Smooth muscle cell (in vitro differentiated cells): ENCODE results near the gene FLT1. TPM values are rescaled to one million over a fixed set of nuclear protein-coding genes. Genes with fewer than 3 reads are reported as not detected.
A peak's percentile ranks its signal among the peaks of the same experiment; 100 is the strongest.

Source experiments
- DNase-seq: peaks from one replicate; lab custom pipeline; 2025; ENCODE audit not compliant: unreplicated experiment; lab: John Stamatoyannopoulos, UW
- H2AFZ ChIP-seq: fragments of 200-600 bp; sonication (generic); 2 replicates; pipeline ENCODE4 v1.6.0; 2016; ENCODE audit warnings: antibody characterized with exemption, low read depth, mild to moderate bottlenecking
- H3F3A ChIP-seq: fragments of 200-600 bp; sonication (generic); 2 replicates; pipeline ENCODE4 v1.6.0; 2017; ENCODE audit warnings: antibody characterized with exemption, low read depth
- H3K27ac ChIP-seq: fragments of 200-600 bp; sonication (generic); 2 replicates; pipeline ENCODE4 v1.5.1; 2016; ENCODE audit warnings: low read depth, mild to moderate bottlenecking
- H3K27me3 ChIP-seq: fragments of 200-600 bp; sonication (generic); 2 replicates; pipeline ENCODE4 v1.6.1; 2016; ENCODE audit warnings: low read depth, mild to moderate bottlenecking
- H3K36me3 ChIP-seq: fragments of 200-600 bp; sonication (generic); 2 replicates; pipeline ENCODE4 v1.5.1; 2016; ENCODE audit warnings: low read depth
- H3K4me1 ChIP-seq: fragments of 200-600 bp; sonication (generic); 2 replicates; pipeline ENCODE4 v1.5.1; 2016; ENCODE audit warnings: low read depth
- H3K4me2 ChIP-seq: fragments of 200-600 bp; sonication (generic); 2 replicates; pipeline ENCODE4 v1.6.0; 2016; ENCODE audit warnings: mild to moderate bottlenecking
- H3K4me3 ChIP-seq: fragments of 200-600 bp; sonication (generic); 2 replicates; pipeline ENCODE4 v1.5.1; 2016; ENCODE audit warnings: mild to moderate bottlenecking
- H3K79me2 ChIP-seq: fragments of 200-600 bp; sonication (generic); 2 replicates; pipeline ENCODE4 v1.6.0; 2016; ENCODE audit warnings: low read depth, mild to moderate bottlenecking
- H3K9ac ChIP-seq: fragments of 200-600 bp; sonication (generic); 2 replicates; pipeline ENCODE4 v1.6.0; 2016; ENCODE audit warnings: low read depth
- H3K9me3 ChIP-seq: fragments of 200-600 bp; sonication (generic); replicated peaks from 2 replicates; pipeline ENCODE4 v1.5.1; 2016; ENCODE audit warnings: low read depth
- H4K20me1 ChIP-seq: fragments of 200-600 bp; sonication (generic); 2 replicates; pipeline ENCODE4 v1.6.0; 2016; ENCODE audit warnings: low read depth
- CTCF ChIP-seq: fragments of 200-600 bp; sonication (generic); IDR thresholded peaks from 2 replicates; pipeline ENCODE4 v1.5.1; 2017; ENCODE audit warnings: borderline replicate concordance, mild to moderate bottlenecking, antibody characterized with exemption; ENCODE audit not compliant: insufficient read depth, poor library complexity, severe bottlenecking
- WGBS: methylation state at CpG from one replicate; pipeline ENCODE4 v1.1.7; 2016; ENCODE audit warnings: low lambda C conversion rate; 5-methylcytosine and 5-hydroxymethylcytosine counted together
- polyA plus RNA-seq: library from polyadenylated mRNA; unstranded; fragments of >200 nt; fragmentation: Nextera tagmentation; extraction: Ambion mirVana; gene quantifications from 2 replicates; pipeline ENCODE4 v1.2.1, GENCODE V29; 2016
- total RNA-seq: library from RNA; depleted of rRNA; stranded (reverse); fragments of >200 nt; gene quantifications from 2 replicates; pipeline ENCODE4 v1.2.3, GENCODE V29; 2014

The FLT1 gene
- total and polyA plus RNA-seq, 2 experiments from 2014 or later, result 495 to 738 TPM

DNA sequence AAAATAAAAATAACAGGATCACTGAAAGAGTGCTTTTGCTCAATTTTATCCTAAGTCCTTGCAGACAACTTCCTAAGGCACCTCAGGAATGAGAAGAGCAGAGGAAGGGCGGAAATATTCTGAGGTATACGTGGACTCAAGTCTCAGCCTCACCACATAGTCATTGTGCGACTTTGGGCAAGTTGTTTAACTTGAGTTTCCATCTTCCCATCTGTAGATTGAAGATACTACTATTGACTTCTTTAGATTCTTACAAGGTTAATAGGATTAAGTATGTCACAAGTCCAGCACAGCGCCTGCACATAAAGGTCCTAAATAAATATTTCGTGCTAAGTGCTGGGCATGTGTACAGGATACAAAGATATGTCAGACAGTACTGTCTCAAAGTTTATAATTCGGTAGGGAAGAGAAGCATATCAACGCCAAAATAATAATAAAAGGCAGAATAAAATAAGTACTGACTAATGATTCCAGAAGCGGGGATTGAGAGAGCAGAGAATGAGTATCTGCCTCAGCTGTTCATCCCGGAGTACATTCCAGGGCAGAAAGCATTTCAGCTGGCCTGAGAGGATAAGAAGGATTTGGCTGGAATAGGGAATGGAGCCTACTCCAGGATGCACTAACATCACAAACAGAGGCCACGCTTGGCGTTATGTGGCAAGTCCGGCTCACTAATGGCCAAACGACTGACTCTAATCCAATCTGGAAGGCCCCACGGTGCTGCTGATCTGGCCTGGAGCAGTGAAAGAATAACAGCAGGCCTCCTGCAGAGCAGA is 139.7 kb downstream of the FLT1 start:
- Histone ChIP-seq H3K9me3 (no peaks in the 10 kb centered on the region), H2AFZ (no peak overlapping the region), H3K27ac (peak overlapping the region; percentile 96), H3K4me1 (peaks cover 34% of the 10 kb centered on the region), H3K9ac (peak overlapping the region; percentile 86), H4K20me1 (no peaks in the 10 kb centered on the region), H3F3A (peaks cover 47% of the 10 kb centered on the region), H3K36me3 (no peaks in the 10 kb centered on the region), H3K27me3 (no peaks in the 10 kb centered on the region), H3K4me2 (peak overlapping the region; percentile 73), H3K79me2 (peaks cover 9% of the 10 kb centered on the region), H3K4me3 (no peak overlapping the region)
- DNase-seq, result no peak
- WGBS, result 57% methylated on average over 14 of the region's 14 CpGs
- no peak for TF ChIP-seq CTCF

GRCh38 chr13:28353679-28354078 is 141.2 kb downstream of the FLT1 start:
- H3F3A ChIP-seq, result peaks cover 46% of the 10 kb centered on the region

GRCh38 chr13:28349907-28350654 is 144.8 kb downstream of the FLT1 start:
- TF ChIP-seq CTCF, result no peak

More at GRCh38 chr13:28353679-28354078, 141.2 kb downstream of the FLT1 start:
- no peak for DNase-seq
- H3K4me2 ChIP-seq, result peak overlapping the region; percentile 14
- peaks cover 40% of the 10 kb centered on the region for H3K4me1 ChIP-seq
- no peaks in the 10 kb centered on the region for H3K9me3 ChIP-seq
- H3K79me2 ChIP-seq, result peaks cover 9% of the 10 kb centered on the region
- H3K9ac ChIP-seq, result no peak overlapping the region
- no peak overlapping the region for H2AFZ ChIP-seq
- 97% methylated on average over 4 of the region's 4 CpGs for WGBS
- no peaks in the 10 kb centered on the region for H3K27me3 ChIP-seq
- H3K27ac ChIP-seq, result peak overlapping the region; percentile 96
- H3K36me3 ChIP-seq, result no peaks in the 10 kb centered on the region
- no peak overlapping the region for H3K4me3 ChIP-seq
- no peaks in the 10 kb centered on the region for H4K20me1 ChIP-seq
- no peak for TF ChIP-seq CTCF

More at GRCh38 chr13:28349907-28350654, 144.8 kb downstream of the FLT1 start:
- Histone ChIP-seq H4K20me1 (no peaks in the 10 kb centered on the region), H2AFZ (no peak overlapping the region), H3K4me3 (no peak overlapping the region), H3K27ac (peak overlapping the region; percentile 70), H3F3A (peaks cover 42% of the 10 kb centered on the region), H3K27me3 (no peaks in the 10 kb centered on the region), H3K4me1 (peaks cover 19% of the 10 kb centered on the region), H3K9me3 (no peaks in the 10 kb centered on the region), H3K79me2 (peaks cover 9% of the 10 kb centered on the region), H3K36me3 (no peaks in the 10 kb centered on the region), H3K9ac (no peak overlapping the region), H3K4me2 (peak overlapping the region; percentile 64)
- 23% methylated on average over 8 of the region's 8 CpGs for WGBS
- DNase-seq, result no peak
